Fibroblast of lung (primary cell): ENCODE results near the gene SLC35B1. TPM values are rescaled to one million over a fixed set of nuclear protein-coding genes. Genes with fewer than 3 reads are reported as not detected.

Experiments used
- DNase-seq, 2 donors: peaks; one replicate each; pipeline versions ENCODE4 v3.0.0 to v3.0.0-alpha.2; 2010; ENCODE audit warnings: low read depth in 2 of 2
- H2AFZ ChIP-seq: 2 replicates; pipeline ENCODE4 v1.5.1; 2012; ENCODE audit warnings: low read length, control low read depth, inconsistent platforms
- H3K27ac ChIP-seq: 2 replicates; pipeline ENCODE4 v1.5.1; 2011; ENCODE audit warnings: low read length, control low read depth; ENCODE audit not compliant: insufficient read depth
- H3K27me3 ChIP-seq: 2 replicates; pipeline ENCODE4 v1.5.1; 2011; ENCODE audit warnings: mild to moderate bottlenecking, low read length; ENCODE audit not compliant: control insufficient read depth, insufficient read depth
- H3K36me3 ChIP-seq: 2 replicates; pipeline ENCODE4 v1.5.1; 2011; ENCODE audit warnings: low read length; ENCODE audit not compliant: control insufficient read depth, insufficient read depth
- H3K4me1 ChIP-seq: 2 replicates; pipeline ENCODE4 v1.5.1; 2011; ENCODE audit warnings: low read length; ENCODE audit not compliant: control insufficient read depth, insufficient read depth; ENCODE audit errors: extremely low read depth
- H3K4me2 ChIP-seq: 2 replicates; pipeline ENCODE4 v1.5.1; 2011; ENCODE audit warnings: low read length, control low read depth; ENCODE audit not compliant: insufficient read depth; ENCODE audit errors: extremely low read depth
- H3K4me3 ChIP-seq, 4 experiments: fragments of 200-600 bp in 1 of 4; sonication (generic) in 1 of 4; replicated peaks in 1 of 4; 2 replicates each; pipeline ENCODE4 v1.5.1; 2011 to 2016; ENCODE audit warnings: low read length in 4 of 4, low read depth in 3 of 4, mild to moderate bottlenecking in 3 of 4, control low read depth in 2 of 4, inconsistent platforms in 1 of 4, mixed read lengths in 1 of 4; ENCODE audit not compliant: insufficient read depth in 1 of 4; ENCODE audit errors: control extremely low read depth in 1 of 4
- H3K79me2 ChIP-seq: 2 replicates; pipeline ENCODE4 v1.5.1; 2012; ENCODE audit warnings: mild to moderate bottlenecking, low read length, inconsistent platforms; ENCODE audit not compliant: control insufficient read depth, insufficient read depth
- H3K9ac ChIP-seq: 2 replicates; pipeline ENCODE4 v1.5.1; 2011; ENCODE audit warnings: mild to moderate bottlenecking, low read length, control low read depth; ENCODE audit not compliant: insufficient read depth
- H3K9me3 ChIP-seq: 2 replicates; pipeline ENCODE4 v1.5.1; 2012; ENCODE audit warnings: low read depth, low read length; ENCODE audit not compliant: control insufficient read depth, insufficient read depth
- H4K20me1 ChIP-seq: 2 replicates; pipeline ENCODE4 v1.5.1; 2011; ENCODE audit warnings: low read length; ENCODE audit not compliant: control insufficient read depth, insufficient read depth; ENCODE audit errors: extremely low read depth
- EZH2 ChIP-seq: IDR thresholded peaks from 2 replicates; pipeline ENCODE4 v1.5.1; 2012; ENCODE audit warnings: low read length, control low read depth, mild to moderate bottlenecking; ENCODE audit errors: missing control alignments
- polyA plus RNA-seq, 2 donors: library from polyadenylated mRNA; depleted of rRNA in 1 of 2; stranded (reverse) in 1 of 2; unstranded in 1 of 2; fragments of >200 nt; gene quantifications; 2 replicates each; pipeline ENCODE4 v1.2.1, GENCODE V29; 2011 to 2012; ENCODE audit warnings: missing spikeins in 1 of 2
- total RNA-seq: library from RNA; depleted of rRNA; stranded (reverse); fragments of >200 nt; gene quantifications from 2 replicates; pipeline ENCODE4 v1.2.1, GENCODE V29; 2014
- TF ChIP-seq, protein P1 (sequence below), 2 donors: IDR thresholded peaks in 1 of 2; conservative IDR thresholded peaks in 1 of 2; 1 replicate in 1 of 2; 2 replicates in 1 of 2; pipeline ENCODE4 v1.5.1; 2011 to 2012; ENCODE audit warnings: low read length in 2 of 2, control low read depth in 1 of 2, inconsistent platforms in 1 of 2, low read depth in 1 of 2, mild to moderate bottlenecking in 1 of 2

Gene SLC35B1
- total and polyA plus RNA-seq, 2 donors (not counting 1 experiment from before 2014, with no cell fraction given) = 36.3 to 56.9 TPM

- no peak overlapping the region for H3K9ac ChIP-seq
- no peaks in the 10 kb centered on the region for H4K20me1 ChIP-seq
- H2AFZ ChIP-seq = no peak overlapping the region
- H3K4me3 ChIP-seq = no peak overlapping the region
- H3K4me1 ChIP-seq = peaks cover 2% of the 10 kb centered on the region
- TF ChIP-seq, protein P1, sequence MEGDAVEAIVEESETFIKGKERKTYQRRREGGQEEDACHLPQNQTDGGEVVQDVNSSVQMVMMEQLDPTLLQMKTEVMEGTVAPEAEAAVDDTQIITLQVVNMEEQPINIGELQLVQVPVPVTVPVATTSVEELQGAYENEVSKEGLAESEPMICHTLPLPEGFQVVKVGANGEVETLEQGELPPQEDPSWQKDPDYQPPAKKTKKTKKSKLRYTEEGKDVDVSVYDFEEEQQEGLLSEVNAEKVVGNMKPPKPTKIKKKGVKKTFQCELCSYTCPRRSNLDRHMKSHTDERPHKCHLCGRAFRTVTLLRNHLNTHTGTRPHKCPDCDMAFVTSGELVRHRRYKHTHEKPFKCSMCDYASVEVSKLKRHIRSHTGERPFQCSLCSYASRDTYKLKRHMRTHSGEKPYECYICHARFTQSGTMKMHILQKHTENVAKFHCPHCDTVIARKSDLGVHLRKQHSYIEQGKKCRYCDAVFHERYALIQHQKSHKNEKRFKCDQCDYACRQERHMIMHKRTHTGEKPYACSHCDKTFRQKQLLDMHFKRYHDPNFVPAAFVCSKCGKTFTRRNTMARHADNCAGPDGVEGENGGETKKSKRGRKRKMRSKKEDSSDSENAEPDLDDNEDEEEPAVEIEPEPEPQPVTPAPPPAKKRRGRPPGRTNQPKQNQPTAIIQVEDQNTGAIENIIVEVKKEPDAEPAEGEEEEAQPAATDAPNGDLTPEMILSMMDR (conservative IDR thresholded peaks at IDR 0.05 in 1 of 2, IDR thresholded peaks at IDR 0.05 in 1 of 2; ENCODE audit: low read depth in 1 of 2, low read length in 2 of 2) = no peak
- no peak for TF ChIP-seq EZH2
- no peak overlapping the region for H3K4me2 ChIP-seq
- no peaks in the 10 kb centered on the region for H3K9me3 ChIP-seq
- no peaks in the 10 kb centered on the region for H3K36me3 ChIP-seq
- H3K27me3 ChIP-seq = no peaks in the 10 kb centered on the region
- DNase-seq = peak; percentile 94
- no peak overlapping the region for H3K27ac ChIP-seq
- H3K79me2 ChIP-seq = no peaks in the 10 kb centered on the region
Measured at GRCh38 chr17:49730078-49730784, 22.5 kb upstream of the SLC35B1 start.

DNA sequence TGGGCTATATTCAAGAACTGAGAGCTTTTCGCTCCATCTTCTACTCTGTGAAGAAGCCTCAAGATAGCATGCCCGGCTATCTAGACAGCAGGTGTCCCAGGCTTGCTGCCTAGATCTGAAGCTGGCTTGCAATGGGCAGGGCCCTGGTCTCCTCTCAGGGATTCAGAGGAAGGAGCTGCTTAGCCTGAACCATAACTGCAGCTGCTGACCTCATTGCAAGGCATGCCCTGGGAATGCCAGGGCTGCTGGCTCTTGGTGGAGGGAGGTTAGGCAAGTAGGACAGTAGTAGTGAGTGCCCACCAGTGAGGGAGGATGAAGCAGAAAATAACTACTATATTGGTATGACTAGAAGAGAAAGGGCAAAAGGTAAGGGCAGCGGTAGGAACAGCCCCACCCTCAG lies 21.3 kb upstream of the SLC35B1 start:
- TF ChIP-seq, protein P1 (conservative IDR thresholded peaks at IDR 0.05 in 1 of 2, IDR thresholded peaks at IDR 0.05 in 1 of 2; ENCODE audit: low read depth in 1 of 2, low read length in 2 of 2) = no peak
- no peak for TF ChIP-seq EZH2
- Histone ChIP-seq H3K9me3 (no peaks in the 10 kb centered on the region), H3K4me3 (no peak overlapping the region), H3K4me1 (peaks cover 2% of the 10 kb centered on the region), H3K4me2 (no peak overlapping the region), H2AFZ (no peak overlapping the region), H3K36me3 (no peaks in the 10 kb centered on the region), H3K9ac (no peak overlapping the region), H3K27ac (no peak overlapping the region), H3K27me3 (no peaks in the 10 kb centered on the region), H3K79me2 (no peaks in the 10 kb centered on the region), H4K20me1 (no peaks in the 10 kb centered on the region)
- no peak for DNase-seq

GRCh38 chr17:49728425-49728824 lies 20.7 kb upstream of the SLC35B1 start:
- Histone ChIP-seq H3K4me1 (peaks cover 2% of the 10 kb centered on the region), H3K4me2 (no peak overlapping the region), H3K9ac (no peak overlapping the region), H3K9me3 (no peaks in the 10 kb centered on the region), H3K36me3 (no peaks in the 10 kb centered on the region), H3K4me3 (no peak overlapping the region), H3K79me2 (no peaks in the 10 kb centered on the region), H3K27ac (no peak overlapping the region), H2AFZ (no peak overlapping the region), H4K20me1 (no peaks in the 10 kb centered on the region), H3K27me3 (no peaks in the 10 kb centered on the region)
- TF ChIP-seq, protein P1 (conservative IDR thresholded peaks at IDR 0.05 in 1 of 2, IDR thresholded peaks at IDR 0.05 in 1 of 2; ENCODE audit: low read depth in 1 of 2, low read length in 2 of 2) = no peak
- no peak for TF ChIP-seq EZH2
- DNase-seq = no peak
